GM12878 (cell line): Measurements from ENCODE around the gene CACNA1E. TPM values are rescaled to one million over a fixed set of nuclear protein-coding genes. Genes with fewer than 3 reads are reported as not detected.

ENCODE experiments used
- ATAC-seq: fragments of 200-7000 bp; cut with Tn5 transposase; 3 replicates; pipeline ENCODE4 v1.9.1; 2020; ENCODE audit warnings: mild to moderate bottlenecking, moderate library complexity
- BruUV-seq: library from RNA; stranded (reverse); fragments of 400-500 nt; replicated peaks from 2 replicates; lab custom pipeline; 2021; lab: Mats Ljungman, UMichigan
- CTCF ChIA-PET: fragments of 300-600 bp; sonication (Branson Sonifier 250); formaldehyde crosslinking; extraction: SDS; loops from one replicate; lab custom pipeline; 2021; ENCODE audit warnings: inconsistent platforms; lab: Yijun Ruan, JAX
- POLR2A ChIA-PET: fragments of 350-600 bp; formaldehyde crosslinking; extraction: SDS; loops from one replicate; lab custom pipeline; 2021; ENCODE audit warnings: inconsistent platforms; lab: Charles Lee
- RAD21 ChIA-PET: fragments of 300-600 bp; sonication (Branson Sonifier 250); formaldehyde crosslinking; loops from one replicate; lab custom pipeline; 2023; ENCODE audit warnings: antibody characterized with exemption; ENCODE audit not compliant: unreplicated experiment; lab: Charles Lee
- SMC1A ChIA-PET: fragments of 300-600 bp; sonication (Branson Sonifier 250); formaldehyde crosslinking; loops from one replicate; lab custom pipeline; 2023; ENCODE audit not compliant: unreplicated experiment, uncharacterized antibody; lab: Charles Lee
- DNase-seq: peaks from one replicate; pipeline ENCODE4 v3.0.0-alpha.2; 2011; ENCODE audit warnings: low read depth, low spot score
- FAIRE-seq: peaks from 3 replicates; lab custom pipeline; 2011; peaks lifted over from hg19 to GRCh38; lab: Jason Lieb, UNC
- H2AFZ ChIP-seq: 2 replicates; pipeline ENCODE4 v1.6.0; 2011; ENCODE audit warnings: low read depth, low read length, control low read depth; ENCODE audit not compliant: control insufficient read depth
- H3K27ac ChIP-seq: 2 replicates; pipeline ENCODE4 v1.5.1; 2011; ENCODE audit warnings: control low read depth; ENCODE audit not compliant: control insufficient read depth, insufficient read depth
- H3K27me3 ChIP-seq, 2 experiments: replicated peaks in 1 of 2; 2 replicates each; pipeline versions ENCODE4 v1.6.0 to v1.6.1; 2011; ENCODE audit warnings: low read length in 1 of 2; ENCODE audit not compliant: control insufficient read depth in 2 of 2, insufficient read depth in 2 of 2
- H3K36me3 ChIP-seq, 2 experiments: 2 replicates each; pipeline ENCODE4 v1.5.1; 2011; ENCODE audit warnings: low read length in 1 of 2; ENCODE audit not compliant: control insufficient read depth in 2 of 2, insufficient read depth in 2 of 2
- H3K4me1 ChIP-seq: 2 replicates; pipeline ENCODE4 v1.6.1; 2011; ENCODE audit warnings: mild to moderate bottlenecking, low read length, moderate library complexity, mixed read lengths; ENCODE audit not compliant: control insufficient read depth, insufficient read depth
- H3K4me2 ChIP-seq: 2 replicates; pipeline ENCODE4 v1.6.0; 2011; ENCODE audit warnings: control low read depth; ENCODE audit not compliant: control insufficient read depth, insufficient read depth
- H3K4me3 ChIP-seq: fragments of 200-600 bp; sonication (generic); 2 replicates; pipeline ENCODE4 v1.5.1; 2016
- H3K79me2 ChIP-seq: 2 replicates; pipeline ENCODE4 v1.6.0; 2011; ENCODE audit warnings: low read length; ENCODE audit not compliant: control insufficient read depth, insufficient read depth
- H3K9ac ChIP-seq: 2 replicates; pipeline ENCODE4 v1.8.0; 2011; ENCODE audit warnings: low read length, control low read depth, mixed read lengths; ENCODE audit not compliant: control insufficient read depth, insufficient read depth
- H3K9me3 ChIP-seq: replicated peaks from 3 replicates; pipeline ENCODE4 v1.5.1; 2011; ENCODE audit warnings: mild to moderate bottlenecking, low read length; ENCODE audit not compliant: control insufficient read depth, insufficient read depth
- H4K20me1 ChIP-seq: 2 replicates; pipeline ENCODE4 v1.6.0; 2011; ENCODE audit not compliant: control insufficient read depth, insufficient read depth
- ATF3 ChIP-seq: IDR thresholded peaks from 2 replicates; pipeline ENCODE4 v1.6.1; 2011; ENCODE audit warnings: low read depth, mild to moderate bottlenecking, low read length, moderate library complexity, borderline replicate concordance; ENCODE audit errors: extremely low read depth
- HCFC1 ChIP-seq: fragments of 150-350 bp; IDR thresholded peaks from 2 replicates; pipeline ENCODE4 v1.6.1; 2014; ENCODE audit warnings: low read length
- KAT2A ChIP-seq: conservative IDR thresholded peaks from 2 replicates; pipeline ENCODE4 v1.6.1; 2011; ENCODE audit warnings: low read depth, low read length; ENCODE audit not compliant: control insufficient read depth
- KDM1A ChIP-seq: fragments of 200-600 bp; sonication (generic); IDR thresholded peaks from 2 replicates; pipeline ENCODE4 v1.6.1; 2016; ENCODE audit warnings: borderline replicate concordance
- NR2C1 ChIP-seq: fragments of 450-650 bp; IDR thresholded peaks from 2 replicates; pipeline ENCODE4 v1.6.1; 2017; ENCODE audit warnings: antibody characterized with exemption, mild to moderate bottlenecking, moderate library complexity
- PML ChIP-seq: IDR thresholded peaks from 2 replicates; pipeline ENCODE4 v1.6.1; 2012; ENCODE audit warnings: low read length, inconsistent platforms
- RCOR1 ChIP-seq: conservative IDR thresholded peaks from 2 replicates; pipeline ENCODE4 v1.6.1; 2012; ENCODE audit warnings: low read depth, low read length, improper control_type of control experiment
- SRF ChIP-seq, 2 experiments: IDR thresholded peaks; 2 replicates each; pipeline ENCODE4 v1.6.1; 2011; ENCODE audit warnings: low read depth in 2 of 2, low read length in 2 of 2, mild to moderate bottlenecking in 1 of 2, moderate library complexity in 1 of 2
- YY1 ChIP-seq: IDR thresholded peaks from 2 replicates; pipeline ENCODE4 v1.6.1; 2011; ENCODE audit warnings: low read depth, mild to moderate bottlenecking, low read length
- ZBTB33 ChIP-seq: fragments of 450-650 bp; IDR thresholded peaks from 2 replicates; pipeline ENCODE4 v1.6.1; 2017; ENCODE audit warnings: mild to moderate bottlenecking
- ZNF207 ChIP-seq: fragments of 450-650 bp; IDR thresholded peaks from 2 replicates; pipeline ENCODE4 v1.6.1; 2014; ENCODE audit warnings: antibody characterized with exemption, mild to moderate bottlenecking, borderline replicate concordance
- in situ Hi-C: fragments of 300-500 bp; cut with MboI; formaldehyde crosslinking; loops from 9 replicates; pipeline ENCODE4 v1.14.3; 2018; ENCODE audit warnings: mixed read lengths
- intact Hi-C: fragments of 100-400 bp; cut with micrococcal nuclease; formaldehyde crosslinking; loops from one replicate; pipeline ENCODE4 v1.14.2; 2022; ENCODE audit not compliant: unreplicated experiment
- polyA plus RNA-seq, 11 experiments: library from polyadenylated mRNA; depleted of rRNA in 4 of 11; unstranded in 6 of 11; stranded (reverse) in 5 of 11; fragments of >200 nt; fragmentation: Nextera tagmentation in 4 of 11; fragmentation: Illumina TruSeq in 1 of 11; extraction: Ambion mirVana in 4 of 11; extraction: Trizol in 1 of 11; gene quantifications; 1 replicate in 1 of 11; 2 replicates in 10 of 11; pipeline versions ENCODE4 v1.2.1 to v1.2.3, GENCODE V29; 2011 to 2016; ENCODE audit warnings: inconsistent platforms in 2 of 11, missing spikeins in 2 of 11, low read depth in 1 of 11
- total RNA-seq, 4 experiments: library from RNA; depleted of rRNA in 3 of 4; stranded (reverse); fragments of >200 nt in 3 of 4; fragmentation: Illumina TruSeq in 1 of 4; extraction: Trizol in 1 of 4; gene quantifications; 2 replicates each; pipeline versions ENCODE4 v1.2.1 to v1.2.3, GENCODE V29; 2013 to 2021
- TF ChIP-seq, protein P1 (sequence below): fragments of 450-650 bp; IDR thresholded peaks from 2 replicates; pipeline ENCODE4 v1.6.1; 2017; ENCODE audit warnings: mild to moderate bottlenecking, low read depth, inconsistent platforms; ENCODE audit not compliant: poor library complexity, severe bottlenecking

The CACNA1E gene
- total and polyA plus RNA-seq, 10 of the 15 experiments (the other 5 are each of a cell fraction or from before 2014, with no cell fraction given) = 0.57 to 22.0 (median 8.5) TPM

GRCh38 chr1:181846681-181847080, 363.4 kb downstream of the CACNA1E start:
- BruUV-seq = no TSS peak
- H3K4me3 ChIP-seq = no peak overlapping the region
- ATAC-seq (no peak), DNase-seq (no peak), FAIRE-seq (no peak)
- H4K20me1 ChIP-seq = no peaks in the 10 kb centered on the region
- H3K36me3 ChIP-seq = no peaks in the 10 kb centered on the region
- ChIA-PET CTCF (interaction anchor here (1.2 kb wide), 1 partner anchor 91 kb away, joined by 3 read pairs; no protein-coding TSS in a partner anchor), POLR2A (no interaction called here), RAD21 (no interaction called here), SMC1A (no interaction called here)
- H2AFZ ChIP-seq = no peak overlapping the region
- TF ChIP-seq KDM1A (no peak), YY1 (no peak), PML (no peak), ATF3 (no peak), RCOR1 (no peak), SRF (IDR thresholded peaks at IDR 0.05; ENCODE audit: low read depth in 2 of 2, low read length in 2 of 2) (no peak), NR2C1 (no peak), KAT2A (no peak), ZNF207 (no peak), HCFC1 (no peak), ZBTB33 (no peak)
- TF ChIP-seq, protein P1, sequence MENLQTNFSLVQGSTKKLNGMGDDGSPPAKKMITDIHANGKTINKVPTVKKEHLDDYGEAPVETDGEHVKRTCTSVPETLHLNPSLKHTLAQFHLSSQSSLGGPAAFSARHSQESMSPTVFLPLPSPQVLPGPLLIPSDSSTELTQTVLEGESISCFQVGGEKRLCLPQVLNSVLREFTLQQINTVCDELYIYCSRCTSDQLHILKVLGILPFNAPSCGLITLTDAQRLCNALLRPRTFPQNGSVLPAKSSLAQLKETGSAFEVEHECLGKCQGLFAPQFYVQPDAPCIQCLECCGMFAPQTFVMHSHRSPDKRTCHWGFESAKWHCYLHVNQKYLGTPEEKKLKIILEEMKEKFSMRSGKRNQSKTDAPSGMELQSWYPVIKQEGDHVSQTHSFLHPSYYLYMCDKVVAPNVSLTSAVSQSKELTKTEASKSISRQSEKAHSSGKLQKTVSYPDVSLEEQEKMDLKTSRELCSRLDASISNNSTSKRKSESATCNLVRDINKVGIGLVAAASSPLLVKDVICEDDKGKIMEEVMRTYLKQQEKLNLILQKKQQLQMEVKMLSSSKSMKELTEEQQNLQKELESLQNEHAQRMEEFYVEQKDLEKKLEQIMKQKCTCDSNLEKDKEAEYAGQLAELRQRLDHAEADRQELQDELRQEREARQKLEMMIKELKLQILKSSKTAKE = no peak
- no peak overlapping the region for H3K9ac ChIP-seq
- H3K4me1 ChIP-seq = no peaks in the 10 kb centered on the region
- no peaks in the 10 kb centered on the region for H3K27me3 ChIP-seq
- intact Hi-C loops (no loop called here), in situ Hi-C loops (no loop called here)
- no peak overlapping the region for H3K4me2 ChIP-seq
- no peak overlapping the region for H3K27ac ChIP-seq
- no peaks in the 10 kb centered on the region for H3K9me3 ChIP-seq
- no peaks in the 10 kb centered on the region for H3K79me2 ChIP-seq
